Bone marrow (tissue), 2 donors: ENCODE results near the gene SPIB.

Experiments
- DNase-seq, 2 donors: peaks; one replicate each; lab custom pipeline; 2025; lab: John Stamatoyannopoulos, UW

Gene SPIB

DNA sequence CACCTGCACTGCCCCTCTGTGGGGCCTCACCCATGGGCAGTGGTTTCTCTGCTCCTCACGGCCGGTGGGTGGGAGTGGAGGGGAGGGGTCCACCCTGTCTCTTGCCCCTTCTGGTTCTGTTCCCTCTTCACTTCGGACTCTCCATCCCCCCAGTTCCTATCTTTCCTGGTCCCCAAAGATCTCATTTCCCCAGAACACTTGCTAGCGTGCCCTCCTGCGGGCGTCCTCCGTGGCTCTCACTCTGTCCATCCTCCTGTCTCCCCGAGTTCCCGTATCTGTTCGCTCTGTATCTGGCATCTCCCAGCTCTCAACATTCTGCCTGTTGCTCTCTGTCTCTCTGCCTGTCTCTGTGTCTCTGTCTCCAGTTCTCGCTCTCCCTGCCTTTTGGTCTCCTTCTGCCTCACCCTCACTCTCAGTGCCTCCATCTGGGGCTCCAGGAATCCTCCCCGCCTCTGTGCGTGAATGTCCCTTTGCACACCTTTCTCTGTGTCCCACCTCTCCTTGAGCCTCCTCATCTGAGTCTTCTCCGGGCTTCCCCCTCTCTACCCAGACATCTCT, 363 bp downstream of the SPIB start:
- no peak for DNase-seq

DNA sequence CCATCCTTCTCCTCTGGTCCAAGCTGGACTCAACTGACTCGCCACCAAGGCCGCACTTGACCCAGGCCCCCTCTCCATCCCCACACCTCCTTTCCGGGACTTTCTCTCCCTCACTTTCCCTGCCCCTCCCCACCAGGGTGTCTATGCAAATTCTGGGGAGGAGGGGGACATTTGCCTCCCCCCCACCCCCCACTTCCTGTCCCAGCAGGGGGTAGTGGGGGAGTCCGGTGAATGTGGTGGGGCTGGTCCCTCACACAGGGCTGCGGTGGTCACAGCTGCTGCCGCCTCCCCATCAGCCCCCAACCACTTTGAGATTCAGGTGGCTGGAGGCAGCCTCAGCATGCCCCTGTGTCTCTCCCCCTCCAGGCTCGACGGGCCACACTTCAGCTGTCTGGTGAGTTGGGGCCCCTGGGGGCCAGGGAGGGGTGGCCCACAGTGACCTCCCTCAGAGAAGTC, 870 bp downstream of the SPIB start:
- no peak for DNase-seq

DNA sequence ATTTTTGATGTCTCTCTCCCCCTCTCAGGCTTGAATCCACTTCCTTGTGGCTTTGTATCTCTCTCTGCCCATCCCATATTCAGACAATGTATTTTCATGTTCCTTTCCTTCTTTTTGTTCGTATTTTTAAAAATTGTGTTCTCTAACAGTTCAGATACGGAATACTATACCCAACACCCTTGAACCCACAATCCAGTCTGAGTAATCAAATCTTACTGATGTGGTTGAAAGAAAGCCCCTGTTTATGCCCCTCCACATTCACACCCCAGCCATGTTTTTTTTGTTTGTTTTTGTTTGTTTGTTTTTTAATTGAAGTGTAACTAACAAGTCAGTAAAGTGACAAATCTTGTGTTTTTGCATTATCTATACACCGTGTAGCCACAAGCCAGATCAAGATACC, 1.4 kb downstream of the SPIB start:
- no peak for DNase-seq

DNA sequence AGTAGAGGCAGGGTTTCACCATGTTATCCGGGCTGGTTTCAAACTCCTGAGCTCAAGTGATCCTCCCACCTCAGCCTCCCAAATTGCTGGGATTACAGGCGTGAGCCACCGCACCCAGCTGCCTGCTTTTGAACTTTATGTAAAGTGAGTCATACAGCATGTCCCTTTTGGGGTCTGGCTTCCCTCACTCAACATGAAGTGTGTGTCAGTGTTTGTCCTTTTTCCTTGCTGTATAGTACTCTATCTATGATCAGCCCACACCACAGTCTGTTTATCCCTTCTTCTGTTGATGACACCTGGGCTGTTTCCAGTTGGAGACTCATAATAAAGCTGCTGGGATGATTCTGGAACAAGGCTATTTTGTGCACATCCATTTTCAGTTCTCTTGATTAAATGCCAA, 2.1 kb downstream of the SPIB start:
- no peak for DNase-seq

DNA sequence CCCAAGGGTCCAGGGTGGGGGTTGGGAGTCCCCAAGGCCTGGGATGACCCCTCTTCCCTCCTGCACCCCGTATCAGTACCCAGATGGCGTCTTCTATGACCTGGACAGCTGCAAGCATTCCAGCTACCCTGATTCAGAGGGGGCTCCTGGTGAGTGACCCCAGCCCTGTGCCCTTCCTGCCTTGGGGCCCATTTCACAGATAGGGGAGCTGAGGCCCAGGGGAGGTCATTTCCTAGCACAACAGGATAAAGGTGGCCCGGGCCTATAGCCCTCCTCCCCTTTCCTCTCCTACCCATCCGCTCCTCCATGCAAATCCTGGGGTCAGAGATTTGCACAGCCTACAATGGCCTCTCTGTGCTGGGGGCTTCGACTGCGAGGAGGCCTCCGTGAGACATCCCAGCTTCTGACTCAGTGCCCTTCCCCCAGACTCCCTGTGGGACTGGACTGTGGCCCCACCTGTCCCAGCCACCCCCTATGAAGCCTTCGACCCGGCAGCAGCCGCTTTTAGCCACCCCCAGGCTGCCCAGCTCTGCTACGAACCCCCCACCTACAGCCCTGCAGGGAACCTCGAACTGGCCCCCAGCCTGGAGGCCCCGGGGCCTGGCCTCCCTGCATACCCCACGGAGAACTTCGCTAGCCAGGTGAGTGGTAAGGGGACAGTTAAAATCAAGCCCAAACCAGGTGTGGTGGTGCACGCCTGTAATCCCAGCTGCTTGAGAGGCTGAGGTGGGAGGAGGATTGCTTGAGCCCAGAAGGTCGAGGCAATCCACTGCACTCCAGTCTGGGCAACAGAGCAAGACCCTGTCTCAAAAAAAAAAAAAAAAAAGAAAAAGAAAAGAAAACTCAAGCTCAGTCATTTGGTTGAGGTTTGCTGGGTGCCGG, 3.9 kb downstream of the SPIB start:
- no peak for DNase-seq

DNA sequence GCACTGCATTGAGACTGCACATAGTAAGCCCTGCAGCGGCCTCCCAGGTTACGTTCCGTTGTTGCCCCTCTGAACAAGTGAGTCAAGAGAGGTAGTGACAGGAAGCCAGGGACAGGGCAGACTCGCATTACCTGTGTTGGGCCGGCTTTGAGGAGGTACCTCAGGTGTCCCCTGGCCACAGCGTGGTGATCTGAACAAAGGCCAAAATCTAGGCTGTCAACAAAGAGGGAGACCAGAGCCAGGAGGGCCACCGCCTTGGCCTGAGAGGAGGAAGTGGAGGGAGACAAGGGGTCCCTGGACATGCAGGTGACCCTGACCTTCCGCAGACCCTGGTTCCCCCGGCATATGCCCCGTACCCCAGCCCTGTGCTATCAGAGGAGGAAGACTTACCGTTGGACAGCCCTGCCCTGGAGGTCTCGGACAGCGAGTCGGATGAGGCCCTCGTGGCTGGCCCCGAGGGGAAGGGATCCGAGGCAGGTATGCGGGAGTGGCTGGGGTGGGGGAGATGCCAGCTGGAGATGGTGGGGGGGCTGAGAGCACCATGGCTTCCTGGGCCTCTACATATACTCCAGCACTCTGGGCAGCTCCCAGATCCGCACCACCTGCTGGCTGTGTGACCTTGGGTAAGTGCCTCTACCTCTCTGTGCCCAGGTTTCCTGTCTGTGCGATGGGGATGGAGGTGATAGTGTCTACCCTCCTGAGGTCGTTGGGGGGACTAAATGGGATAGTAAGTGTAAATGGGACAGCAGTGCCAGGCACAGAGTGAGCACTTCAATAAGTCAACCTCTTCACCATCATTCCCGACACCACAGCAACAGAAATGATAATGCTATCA, 4.8 kb downstream of the SPIB start:
- DNase-seq = no peak

DNA sequence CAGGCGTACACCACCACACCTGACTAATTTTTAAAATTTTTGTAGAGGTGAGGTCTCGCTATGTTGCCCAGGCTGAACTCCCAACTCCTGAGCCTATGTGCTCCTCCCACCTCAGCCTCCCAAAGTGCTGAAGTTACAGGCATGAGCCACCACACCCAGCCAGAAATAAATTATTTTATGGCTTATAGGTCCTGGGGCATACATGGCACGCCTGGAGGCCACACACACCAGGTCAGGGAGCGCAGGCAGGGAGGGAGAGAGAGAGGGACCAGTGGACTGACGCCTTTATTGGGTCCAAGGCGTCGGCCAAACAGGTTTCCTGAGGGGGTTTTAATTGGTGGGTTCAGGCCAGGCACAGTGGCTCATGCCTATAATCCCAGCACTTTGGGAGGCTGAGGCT, 6.8 kb downstream of the SPIB start:
- no peak for DNase-seq

DNA sequence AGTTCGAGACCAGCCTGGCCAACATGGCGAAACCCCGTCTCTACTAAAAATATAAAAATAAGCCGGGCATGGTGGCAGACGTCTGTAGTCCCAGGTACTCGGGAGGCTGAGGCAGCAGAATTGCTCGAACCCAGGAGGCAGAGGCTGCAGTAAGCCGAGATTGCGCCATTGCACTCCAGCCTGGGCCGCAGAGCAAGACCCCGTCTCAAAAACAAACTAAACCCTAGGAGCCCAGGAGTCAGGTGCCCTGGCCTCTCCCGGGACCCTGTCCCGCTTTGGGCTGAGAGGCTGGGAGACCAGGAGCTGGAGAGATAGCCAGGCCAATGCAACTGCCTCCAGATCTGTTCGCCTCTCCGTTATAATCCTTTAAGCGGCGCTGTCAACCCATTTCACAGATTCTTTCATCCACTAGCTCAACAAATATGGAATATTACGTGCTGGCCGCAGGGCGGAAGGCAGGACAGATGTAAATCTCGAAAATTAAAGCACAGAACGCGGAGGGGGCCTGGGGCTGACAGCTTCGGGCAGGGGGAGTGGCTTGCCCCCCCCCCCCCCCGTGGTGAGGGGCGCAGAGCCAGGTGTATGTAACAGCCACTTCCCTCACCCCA, 8.7 kb downstream of the SPIB start:
- no peak for DNase-seq

DNA sequence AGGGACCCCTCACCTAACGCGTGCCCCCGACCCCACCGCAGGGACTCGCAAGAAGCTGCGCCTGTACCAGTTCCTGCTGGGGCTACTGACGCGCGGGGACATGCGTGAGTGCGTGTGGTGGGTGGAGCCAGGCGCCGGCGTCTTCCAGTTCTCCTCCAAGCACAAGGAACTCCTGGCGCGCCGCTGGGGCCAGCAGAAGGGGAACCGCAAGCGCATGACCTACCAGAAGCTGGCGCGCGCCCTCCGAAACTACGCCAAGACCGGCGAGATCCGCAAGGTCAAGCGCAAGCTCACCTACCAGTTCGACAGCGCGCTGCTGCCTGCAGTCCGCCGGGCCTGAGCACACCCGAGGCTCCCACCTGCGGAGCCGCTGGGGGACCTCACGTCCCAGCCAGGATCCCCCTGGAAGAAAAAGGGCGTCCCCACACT, 9.3 kb downstream of the SPIB start:
- peak; percentile 49 to 58 for DNase-seq

DNA sequence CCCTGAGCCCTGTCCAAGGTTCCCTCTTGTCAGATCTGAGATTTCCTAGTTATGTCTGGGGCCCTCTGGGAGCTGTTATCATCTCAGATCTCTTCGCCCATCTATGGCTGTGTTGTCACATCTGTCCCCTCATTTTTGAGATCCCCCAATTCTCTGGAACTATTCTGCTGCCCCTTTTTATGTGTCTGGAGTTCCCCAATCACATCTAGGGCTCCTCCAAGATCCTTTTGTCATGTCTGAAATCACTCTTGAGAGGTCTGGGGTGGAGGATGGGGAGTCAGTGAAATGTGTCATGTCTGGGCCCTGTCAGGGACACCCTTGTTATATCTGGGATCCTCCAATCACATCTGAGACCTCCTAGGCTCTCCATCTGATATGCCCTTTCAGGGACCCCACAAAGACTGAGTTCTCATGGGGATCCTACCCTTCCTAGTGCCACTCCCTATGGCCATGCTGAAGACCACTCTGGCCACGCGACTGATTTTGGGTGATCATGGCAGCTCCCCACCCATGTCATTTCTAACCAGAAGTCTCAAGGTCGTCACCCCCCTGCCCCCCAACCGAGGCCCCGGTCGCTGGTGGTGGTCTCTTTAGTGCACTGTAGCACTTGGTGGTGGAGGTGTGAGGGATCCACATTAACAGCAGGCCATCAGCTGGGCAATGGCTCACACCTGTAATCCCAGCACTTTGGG, 10.2 kb downstream of the SPIB start:
- no peak for DNase-seq

DNA sequence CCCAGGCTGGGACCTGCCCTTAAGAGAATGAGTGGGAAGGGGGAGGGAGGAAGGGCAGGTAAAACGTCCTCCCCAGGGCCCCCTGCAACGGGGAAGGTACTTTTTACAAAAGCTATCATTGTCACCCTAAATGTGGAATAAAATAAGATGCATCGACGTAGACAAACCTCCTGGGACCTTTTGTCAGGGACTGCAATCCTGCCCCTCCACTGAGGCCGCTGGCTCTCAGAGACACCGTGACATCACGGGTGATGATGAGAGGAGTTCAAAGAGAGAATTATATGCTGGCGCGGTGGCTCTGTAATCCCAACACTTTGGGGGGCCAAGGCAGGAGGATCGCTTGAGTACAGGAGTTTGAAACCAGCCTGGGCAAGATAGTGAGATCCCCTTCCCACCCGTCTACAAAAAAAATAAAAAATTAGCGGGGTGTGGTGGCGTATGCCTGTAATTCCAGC, 12.2 kb downstream of the SPIB start:
- no peak for DNase-seq

DNA sequence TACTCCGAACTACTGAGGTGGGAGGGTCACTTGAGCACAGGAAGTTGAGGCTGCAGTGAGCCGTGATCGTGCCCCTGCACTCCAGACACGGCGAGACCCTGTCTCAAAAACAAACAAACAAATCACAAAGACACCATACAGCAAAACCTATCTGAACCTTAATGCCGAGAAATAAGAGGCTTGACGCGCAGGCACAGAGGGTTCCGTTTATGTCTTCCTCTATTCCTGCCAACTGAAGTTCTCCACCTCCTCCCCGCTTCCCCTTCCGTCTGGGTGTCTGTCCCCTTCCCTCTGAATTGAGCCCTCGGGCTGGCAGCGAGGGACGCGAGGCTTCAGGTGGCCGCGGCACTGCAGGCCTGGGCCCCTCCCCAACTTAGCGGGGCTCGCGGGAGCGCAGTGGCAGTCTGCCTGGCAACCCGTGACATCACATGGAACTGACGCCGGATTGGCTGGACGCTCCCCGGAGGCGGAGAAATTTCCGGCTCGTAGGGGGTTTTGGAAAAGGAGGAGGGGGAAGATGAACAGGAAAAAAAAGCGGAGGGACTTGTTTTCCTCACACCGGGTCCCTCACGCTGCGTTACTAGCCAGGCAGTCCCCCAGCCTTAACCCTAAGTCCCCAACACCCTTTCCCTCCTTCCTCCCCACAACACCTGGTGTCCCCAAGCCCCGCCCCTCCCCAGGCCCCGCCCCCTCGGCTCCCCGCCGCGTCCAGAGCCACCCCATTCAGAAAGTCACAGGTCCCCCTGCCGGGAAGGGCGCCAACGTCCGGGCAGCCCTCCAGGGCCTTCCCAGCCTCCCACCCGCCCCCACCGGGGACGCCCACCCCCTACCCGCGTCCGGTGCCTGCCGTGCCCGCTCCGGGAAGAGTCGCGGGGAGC, 12.8 kb downstream of the SPIB start:
- peak; percentile 67 to 86 for DNase-seq

DNA sequence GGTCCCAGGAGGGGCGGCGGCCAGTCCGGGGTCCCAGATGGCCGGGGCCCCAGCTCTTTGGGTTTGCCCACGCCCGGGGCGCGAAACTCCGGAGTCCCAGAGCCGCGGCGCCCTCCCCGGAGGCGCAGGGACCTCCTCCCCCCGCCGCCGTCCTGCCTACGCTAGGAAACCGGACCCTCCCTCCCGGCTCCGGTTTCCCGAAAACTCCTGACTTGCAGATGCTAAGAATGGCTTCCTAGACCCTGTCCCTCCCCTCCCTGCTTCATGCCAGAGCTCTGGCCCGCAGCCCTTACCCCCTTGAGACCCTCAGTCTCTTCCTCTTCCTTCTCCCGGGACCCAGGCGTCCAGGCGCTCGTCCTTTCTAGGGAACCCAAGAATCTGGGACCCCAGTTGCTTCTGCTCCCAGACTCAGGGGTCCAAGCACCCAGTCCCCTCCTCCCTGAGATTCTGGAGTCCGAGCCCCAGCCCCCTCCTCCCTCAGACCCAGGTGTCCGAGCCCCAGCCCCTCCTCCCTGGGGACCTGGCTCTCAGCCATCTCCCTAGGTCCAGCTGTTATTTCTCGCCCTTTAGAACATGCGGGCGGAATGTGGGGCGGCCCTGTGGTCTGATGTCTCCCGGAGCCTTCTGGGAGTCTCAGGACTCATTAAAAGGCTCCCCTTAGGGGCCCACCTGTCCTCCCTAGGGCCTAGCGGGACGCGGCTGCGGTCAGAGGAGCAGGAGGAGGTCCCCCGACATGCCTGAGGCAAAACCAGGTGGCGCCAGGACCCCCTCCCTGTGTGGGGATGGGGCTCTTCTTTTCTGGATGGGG, 13.7 kb downstream of the SPIB start, which contains the start of gene MYBPC2:
Gene MYBPC2 (plus strand): TSS at position 672 of the 808 bp plus-strand sequence. CDS start 62 bp downstream, at position 734.
- no peak for DNase-seq

DNA sequence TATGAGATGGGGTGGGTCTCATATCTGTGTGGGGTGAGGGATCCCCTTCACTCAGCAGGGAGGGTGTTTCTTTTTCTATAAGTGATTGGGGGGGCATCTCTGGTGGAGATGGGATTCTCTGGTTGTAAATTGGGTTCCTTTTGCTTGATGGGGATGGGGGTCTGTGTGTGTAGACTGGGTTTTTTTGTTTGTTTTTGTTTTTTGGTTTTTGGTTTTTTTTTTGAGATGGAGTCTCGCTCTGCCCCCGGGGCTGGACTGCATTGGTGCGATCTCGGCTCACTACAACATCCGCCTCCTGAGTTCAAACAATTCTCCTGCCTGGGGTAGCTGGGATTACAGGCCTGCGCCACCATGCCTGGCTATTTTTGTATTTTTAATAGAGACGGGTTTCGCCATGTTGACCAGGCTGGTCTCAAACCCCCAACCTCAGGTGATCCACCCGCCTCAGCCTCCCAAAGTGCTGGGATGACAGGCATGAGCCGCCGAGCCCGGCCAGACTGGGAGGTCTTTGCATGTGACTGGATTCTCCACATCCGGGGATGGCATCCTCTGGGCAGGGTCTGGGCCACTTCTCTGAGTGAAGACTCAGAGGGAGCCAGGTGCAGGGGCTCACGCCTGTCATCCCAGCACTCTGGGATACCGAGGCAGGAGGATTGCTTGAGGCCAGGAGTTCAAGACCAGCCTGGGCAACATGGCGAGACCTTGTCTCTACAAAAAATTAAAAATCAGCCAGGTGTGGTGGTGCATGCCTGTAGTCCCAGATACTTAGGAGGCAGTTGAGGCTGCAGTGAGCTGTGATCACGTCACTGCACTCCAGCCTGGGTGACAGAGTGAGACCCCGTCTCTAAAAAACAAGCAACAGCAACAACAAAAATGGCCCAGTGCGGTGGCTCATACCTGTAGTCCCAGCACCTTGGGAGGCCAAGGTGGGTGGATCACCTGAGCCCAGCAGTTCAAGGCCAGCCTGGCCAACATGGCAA, 14.8 kb downstream of the SPIB start:
- DNase-seq = no peak

DNA sequence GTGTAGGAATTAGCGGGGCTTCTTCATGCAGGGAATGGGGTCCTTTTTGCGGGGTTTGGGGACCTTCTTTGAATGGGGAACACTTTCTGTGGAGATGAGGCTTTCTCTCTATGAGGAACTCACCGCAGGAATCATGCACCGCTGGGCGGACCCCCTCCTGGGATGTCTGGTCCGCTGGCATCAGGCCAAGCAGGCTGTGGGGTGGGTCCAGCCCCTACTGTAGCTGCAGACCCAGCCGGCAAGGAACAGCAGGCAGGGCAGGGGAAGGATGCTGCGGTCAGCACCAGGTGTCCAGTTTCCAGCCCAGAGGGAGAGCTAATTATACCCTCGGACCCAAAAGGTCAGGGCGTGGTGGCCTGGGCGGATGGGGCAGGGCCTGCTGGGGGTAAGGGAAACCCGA, 15.8 kb downstream of the SPIB start:
- no peak for DNase-seq

DNA sequence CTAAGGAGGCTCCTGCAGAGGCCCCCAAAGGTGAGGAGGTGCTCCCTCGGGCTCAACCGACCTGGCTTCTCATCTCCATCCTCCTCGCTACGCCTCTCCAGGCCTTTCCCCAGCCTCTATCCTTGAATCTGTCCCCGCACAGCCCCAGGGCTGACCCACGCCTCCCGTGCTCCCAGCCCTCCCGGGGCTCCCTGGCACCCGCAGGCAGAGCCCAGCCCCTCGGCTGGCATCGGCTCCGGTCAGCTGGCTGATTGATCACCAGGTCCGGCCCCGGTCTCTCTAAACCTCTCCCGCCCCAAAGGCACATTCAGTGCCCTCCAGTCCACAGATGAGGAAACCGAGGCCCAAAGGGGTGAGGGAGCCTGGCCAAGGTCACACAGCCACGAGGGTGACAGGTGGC, 16.5 kb downstream of the SPIB start:
- no peak for DNase-seq

DNA sequence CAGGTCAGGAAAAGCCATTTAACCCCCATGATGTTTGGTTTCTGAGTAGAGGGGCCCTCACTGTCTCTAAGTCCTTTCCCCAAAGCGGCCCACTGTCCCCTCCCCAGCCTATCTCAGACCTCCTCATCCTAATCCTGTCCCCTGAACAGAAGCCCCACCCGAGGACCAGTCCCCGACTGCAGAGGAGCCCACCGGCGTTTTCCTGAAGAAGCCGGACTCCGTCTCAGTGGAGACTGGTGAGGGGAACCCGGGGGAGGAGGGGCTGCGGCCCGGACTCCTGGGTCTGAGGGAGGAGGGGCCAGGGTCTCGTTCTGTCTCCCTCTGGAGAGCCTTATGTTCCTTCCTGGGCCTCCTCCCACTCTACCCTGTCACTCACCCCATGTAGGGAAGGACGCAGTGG, 16.9 kb downstream of the SPIB start:
- no peak for DNase-seq

DNA sequence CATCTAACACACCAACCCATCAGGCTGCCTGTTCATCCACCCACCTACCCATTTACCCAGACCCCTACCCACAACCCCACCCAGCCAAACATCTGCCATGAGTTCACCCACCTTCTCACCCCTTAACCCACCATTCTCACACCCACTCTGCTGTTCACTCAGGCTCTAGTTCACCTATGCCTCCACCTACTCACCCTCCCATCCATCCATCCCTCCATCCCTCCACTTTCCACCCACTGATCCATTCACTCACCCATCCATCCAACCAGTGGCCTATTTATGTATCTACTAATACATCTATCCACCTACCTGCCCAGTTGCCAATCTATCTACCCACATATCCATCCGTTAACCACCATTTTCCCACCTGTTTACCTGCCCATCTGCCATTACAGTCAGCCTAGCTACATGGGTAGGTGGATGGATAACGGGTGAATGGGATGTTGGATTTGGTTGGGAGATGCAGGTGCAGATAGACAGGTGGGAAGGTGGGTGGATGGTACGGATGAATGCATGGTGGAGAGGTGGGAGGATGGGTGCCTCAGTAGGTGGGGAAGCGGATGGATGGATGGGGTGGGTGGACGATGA, 19.2 kb downstream of the SPIB start:
- no peak for DNase-seq
